Measurements from ENCODE around the gene THYN1.

DNA sequence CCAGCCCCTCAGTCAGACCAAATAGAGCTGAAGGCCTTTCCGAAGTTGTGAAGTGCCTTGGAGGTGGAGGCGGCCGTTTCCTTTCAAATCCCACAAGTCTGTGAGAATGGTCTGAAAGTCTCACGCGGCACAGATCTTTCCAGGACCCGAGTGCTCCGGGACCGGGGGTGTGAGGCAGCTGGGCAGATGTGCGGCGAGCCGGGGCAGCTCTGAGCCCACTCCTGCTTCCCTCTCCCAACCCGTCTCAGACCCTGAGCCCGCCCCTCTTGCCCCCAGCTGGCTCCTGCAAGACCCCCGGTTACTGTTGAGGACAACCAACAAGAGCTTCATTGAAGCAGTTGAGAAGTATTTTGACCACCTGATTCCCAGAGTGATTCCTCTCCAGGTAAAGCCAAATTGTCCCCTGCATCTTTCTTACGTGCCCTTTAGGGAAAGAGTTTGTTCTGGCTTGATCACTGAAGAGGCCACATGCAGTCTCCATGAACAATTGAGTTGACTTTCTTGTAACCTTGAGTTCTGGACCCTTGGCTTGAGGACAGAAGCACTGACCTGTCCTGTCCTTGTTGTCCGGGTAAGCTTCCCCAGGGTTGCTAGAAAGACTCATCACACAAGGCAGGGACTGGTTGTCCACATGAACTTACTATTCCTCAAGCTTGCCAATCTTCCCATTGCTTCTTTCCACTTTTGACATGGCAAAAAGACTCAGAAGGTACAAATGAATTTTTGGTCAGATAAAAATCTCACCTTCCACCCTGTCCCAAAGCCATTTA, 30.5 kb upstream of the THYN1 start:
- TF ChIP-seq PPARA (CRISPR knock-in tag; IDR thresholded peaks at IDR 0.05; ENCODE audit: borderline replicate concordance) (no peak), TOX (CRISPR knock-in tag; IDR thresholded peaks at IDR 0.05; ENCODE audit: borderline replicate concordance) (no peak), CSDC2 (CRISPR knock-in tag; IDR thresholded peaks at IDR 0.05) (no peak), ARNTL (CRISPR knock-in tag; IDR thresholded peaks at IDR 0.05; ENCODE audit: borderline replicate concordance, low read depth) (no peak), ZC3H10 (CRISPR knock-in tag; IDR thresholded peaks at IDR 0.05) (no peak), ZFP30 (CRISPR knock-in tag; IDR thresholded peaks at IDR 0.05) (no peak), TSHZ2 (CRISPR knock-in tag; IDR thresholded peaks at IDR 0.05) (no peak), ZFP3 (CRISPR knock-in tag; IDR thresholded peaks at IDR 0.05) (no peak), ZNF70 (CRISPR knock-in tag; IDR thresholded peaks at IDR 0.05) (no peak)
- TF ChIP-seq, protein P1, sequence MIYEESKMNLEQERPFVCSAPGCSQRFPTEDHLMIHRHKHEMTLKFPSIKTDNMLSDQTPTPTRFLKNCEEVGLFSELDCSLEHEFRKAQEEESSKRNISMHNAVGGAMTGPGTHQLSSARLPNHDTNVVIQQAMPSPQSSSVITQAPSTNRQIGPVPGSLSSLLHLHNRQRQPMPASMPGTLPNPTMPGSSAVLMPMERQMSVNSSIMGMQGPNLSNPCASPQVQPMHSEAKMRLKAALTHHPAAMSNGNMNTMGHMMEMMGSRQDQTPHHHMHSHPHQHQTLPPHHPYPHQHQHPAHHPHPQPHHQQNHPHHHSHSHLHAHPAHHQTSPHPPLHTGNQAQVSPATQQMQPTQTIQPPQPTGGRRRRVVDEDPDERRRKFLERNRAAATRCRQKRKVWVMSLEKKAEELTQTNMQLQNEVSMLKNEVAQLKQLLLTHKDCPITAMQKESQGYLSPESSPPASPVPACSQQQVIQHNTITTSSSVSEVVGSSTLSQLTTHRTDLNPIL (CRISPR knock-in tag; IDR thresholded peaks at IDR 0.05; ENCODE audit: low read depth), result no peak

Data from SK-N-SH treated with all-trans-retinoic acid at 6 μM for 48 hours (cell line).